ENCODE results near the gene SPINT3.

SPINT3 gene

GRCh38 chr20:45502561-45502960 is 12.9 kb downstream of the SPINT3 start:
- Histone ChIP-seq H2AFZ (ENCODE audit: low read depth) (no peak overlapping the region), H3K27ac (no peak overlapping the region), H3K36me3 (ENCODE audit: insufficient read depth) (no peaks in the 10 kb centered on the region), H4K20me1 (ENCODE audit: insufficient read depth) (no peaks in the 10 kb centered on the region), H3K9ac (no peak overlapping the region), H3K4me2 (no peak overlapping the region), H3K27me3 (ENCODE audit: insufficient read depth, low read depth) (no peaks in the 10 kb centered on the region), H3K4me1 (ENCODE audit: low read depth, poor library complexity, severe bottlenecking) (peaks cover 19% of the 10 kb centered on the region), H3K79me2 (ENCODE audit: insufficient read depth, low read depth) (no peaks in the 10 kb centered on the region), H3K4me3 (IDR thresholded peaks at IDR 0.05; ENCODE audit: insufficient read depth, low read depth, low read length) (no peak overlapping the region)
- no peak for TF ChIP-seq CTCF (conservative IDR thresholded peaks at IDR 0.05; ENCODE audit: low read depth, low read length)

- H3K9ac ChIP-seq: no peak overlapping the region
- H2AFZ ChIP-seq (ENCODE audit: low read depth): no peak overlapping the region
- no peaks in the 10 kb centered on the region for H3K27me3 ChIP-seq (ENCODE audit: insufficient read depth, low read depth)
- no peak overlapping the region for H3K27ac ChIP-seq
- TF ChIP-seq CTCF (conservative IDR thresholded peaks at IDR 0.05; ENCODE audit: low read depth, low read length): no peak
- no peak overlapping the region for H3K4me2 ChIP-seq
- H3K4me1 ChIP-seq (ENCODE audit: low read depth, poor library complexity, severe bottlenecking): peaks cover 9% of the 10 kb centered on the region
- no peaks in the 10 kb centered on the region for H3K79me2 ChIP-seq (ENCODE audit: insufficient read depth, low read depth)
- H3K36me3 ChIP-seq (ENCODE audit: insufficient read depth): no peaks in the 10 kb centered on the region
- no peaks in the 10 kb centered on the region for H4K20me1 ChIP-seq (ENCODE audit: insufficient read depth)
- H3K4me3 ChIP-seq (IDR thresholded peaks at IDR 0.05; ENCODE audit: insufficient read depth, low read depth, low read length): no peak overlapping the region
Observed at GRCh38 chr20:45501600-45501999, 13.8 kb downstream of the SPINT3 start.

DNA sequence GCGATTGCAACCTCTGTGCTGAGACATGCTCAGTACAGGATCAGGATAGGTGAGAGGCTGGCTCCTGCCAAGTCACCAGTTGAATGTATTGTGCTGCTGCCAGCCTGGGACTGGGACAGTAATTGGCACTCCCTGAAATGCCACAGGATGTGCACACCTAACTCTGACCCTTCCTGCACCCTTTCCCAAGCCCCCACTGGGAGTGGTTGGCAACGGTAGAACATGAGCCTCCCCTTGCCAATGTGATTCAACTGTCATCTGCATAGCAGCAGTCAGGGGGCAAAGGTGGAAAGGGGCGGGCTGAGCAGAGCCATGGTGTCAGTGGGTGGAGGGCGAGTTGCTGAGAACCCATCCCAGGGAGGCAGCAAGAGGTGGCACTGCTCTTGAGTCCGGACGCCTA is 15.4 kb downstream of the SPINT3 start:
- no peak overlapping the region for H2AFZ ChIP-seq (ENCODE audit: low read depth)
- H3K9ac ChIP-seq: no peak overlapping the region
- no peak overlapping the region for H3K4me3 ChIP-seq (IDR thresholded peaks at IDR 0.05; ENCODE audit: insufficient read depth, low read depth, low read length)
- H3K27ac ChIP-seq: no peak overlapping the region
- H3K79me2 ChIP-seq (ENCODE audit: insufficient read depth, low read depth): no peaks in the 10 kb centered on the region
- no peak for TF ChIP-seq CTCF (conservative IDR thresholded peaks at IDR 0.05; ENCODE audit: low read depth, low read length)
- no peak overlapping the region for H3K4me2 ChIP-seq
- H4K20me1 ChIP-seq (ENCODE audit: insufficient read depth): no peaks in the 10 kb centered on the region
- no peaks in the 10 kb centered on the region for H3K36me3 ChIP-seq (ENCODE audit: insufficient read depth)
- H3K27me3 ChIP-seq (ENCODE audit: insufficient read depth, low read depth): no peaks in the 10 kb centered on the region
- H3K4me1 ChIP-seq (ENCODE audit: low read depth, poor library complexity, severe bottlenecking): no peaks in the 10 kb centered on the region

DNA sequence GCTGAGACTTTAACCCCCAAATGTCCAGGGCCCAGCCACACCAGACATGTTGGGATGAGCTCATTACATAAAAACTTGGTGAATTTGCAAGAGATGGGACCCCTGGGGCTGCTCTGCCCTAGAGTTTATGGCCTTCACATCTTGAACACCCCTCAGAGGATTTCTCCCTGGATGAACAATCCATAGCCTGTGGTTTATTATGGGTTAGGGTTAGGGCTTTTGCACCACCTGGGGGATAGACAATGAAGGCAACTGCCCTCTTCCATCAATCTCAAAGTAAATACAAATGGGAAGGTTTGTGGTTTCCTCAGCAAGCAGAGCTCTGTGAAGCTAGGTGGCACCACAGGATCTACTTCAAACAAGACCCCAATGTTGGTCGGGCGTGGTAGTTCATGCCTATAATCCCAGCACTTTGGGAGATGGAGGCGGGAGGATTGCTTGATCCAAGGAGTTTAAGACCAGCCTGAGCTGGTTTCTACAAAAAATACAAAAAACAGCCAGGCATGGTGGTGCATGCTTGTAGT is 17.4 kb downstream of the SPINT3 start:
- H3K9ac ChIP-seq: no peak overlapping the region
- H3K79me2 ChIP-seq (ENCODE audit: insufficient read depth, low read depth): no peaks in the 10 kb centered on the region
- no peak overlapping the region for H3K27ac ChIP-seq
- no peak overlapping the region for H2AFZ ChIP-seq (ENCODE audit: low read depth)
- H3K27me3 ChIP-seq (ENCODE audit: insufficient read depth, low read depth): no peaks in the 10 kb centered on the region
- no peaks in the 10 kb centered on the region for H3K4me1 ChIP-seq (ENCODE audit: low read depth, poor library complexity, severe bottlenecking)
- no peaks in the 10 kb centered on the region for H4K20me1 ChIP-seq (ENCODE audit: insufficient read depth)
- TF ChIP-seq CTCF (conservative IDR thresholded peaks at IDR 0.05; ENCODE audit: low read depth, low read length): no peak
- no peak overlapping the region for H3K4me2 ChIP-seq
- no peaks in the 10 kb centered on the region for H3K36me3 ChIP-seq (ENCODE audit: insufficient read depth)
- H3K4me3 ChIP-seq (IDR thresholded peaks at IDR 0.05; ENCODE audit: insufficient read depth, low read depth, low read length): no peak overlapping the region
